Measurements from ENCODE around the gene PIK3R3.

- TF ChIP-seq EZH2 (IDR thresholded peaks at IDR 0.05; ENCODE audit: insufficient read depth, poor library complexity, severe bottlenecking) (no peak), EZH2phosphoT487 (IDR thresholded peaks at IDR 0.05; ENCODE audit: insufficient read depth, low read depth) (no peak)
Measured at GRCh38 chr1:46039571-46040052, 92.8 kb downstream of the PIK3R3 start.

Data from GM23248 (cell line).